WERI-Rb-1 (cell line): ENCODE results near the gene TMSB15B.
"Not testable (repeated sequence)": the region's sequence is repeated elsewhere in the genome, so short reads cannot be mapped to it uniquely, and the experiment has no call there.

Experiments used
- DNase-seq: peaks from one replicate; pipeline ENCODE4 v3.0.0-alpha.2; 2020
- H3K27ac ChIP-seq: fragments of 250-450 bp; sonication (Bioruptor Pico); 2 replicates; pipeline ENCODE4 v1.5.1; 2020; ENCODE audit warnings: mild to moderate bottlenecking, moderate library complexity
- H3K27me3 ChIP-seq: fragments of 250-450 bp; sonication (Bioruptor Pico); 2 replicates; pipeline ENCODE4 v1.5.1; 2021; ENCODE audit warnings: mild to moderate bottlenecking, low read depth, moderate library complexity; ENCODE audit not compliant: insufficient read depth, severe bottlenecking
- H3K36me3 ChIP-seq: fragments of 250-450 bp; sonication (Bioruptor Pico); 2 replicates; pipeline ENCODE4 v1.5.1; 2020; ENCODE audit warnings: mild to moderate bottlenecking, moderate library complexity
- H3K4me3 ChIP-seq: 2 replicates; pipeline ENCODE4 v1.5.1; 2011; ENCODE audit warnings: low read depth, mild to moderate bottlenecking, control low read depth, low read length
- H3K9me3 ChIP-seq: fragments of 250-450 bp; sonication (Bioruptor Pico); 2 replicates; pipeline ENCODE4 v1.5.1; 2021; ENCODE audit warnings: mild to moderate bottlenecking, moderate library complexity; ENCODE audit not compliant: severe bottlenecking
- CTCF ChIP-seq: IDR thresholded peaks from 2 replicates; pipeline ENCODE4 v1.5.1; 2011; ENCODE audit warnings: low read depth, mild to moderate bottlenecking, control low read depth, inconsistent platforms, low read length

TMSB15B gene

GRCh38 chrX:103953353-103953752 lies 9.1 kb upstream of the TMSB15B start:
- no peak for TF ChIP-seq CTCF
- H3K27ac ChIP-seq: no peak overlapping the region
- no peak for DNase-seq
- H3K9me3 ChIP-seq: no peaks in the 10 kb centered on the region
- no peak overlapping the region for H3K4me3 ChIP-seq
- no peaks in the 10 kb centered on the region for H3K27me3 ChIP-seq
- no peaks in the 10 kb centered on the region for H3K36me3 ChIP-seq

- no peaks in the 10 kb centered on the region for H3K36me3 ChIP-seq
- H3K4me3 ChIP-seq: no peak overlapping the region
- no peaks in the 10 kb centered on the region for H3K9me3 ChIP-seq
- DNase-seq: no peak
- TF ChIP-seq CTCF: no peak
- no peaks in the 10 kb centered on the region for H3K27me3 ChIP-seq
- no peak overlapping the region for H3K27ac ChIP-seq
Measured at GRCh38 chrX:103954259-103954658, 8.2 kb upstream of the TMSB15B start.

GRCh38 chrX:103960599-103960998 lies 1.8 kb upstream of the TMSB15B start:
- H3K27ac ChIP-seq, H3K9me3 ChIP-seq, H3K36me3 ChIP-seq, H3K27me3 ChIP-seq, DNase-seq, H3K4me3 ChIP-seq: not testable (repeated sequence)

- H3K27me3 ChIP-seq, H3K36me3 ChIP-seq, DNase-seq, H3K27ac ChIP-seq, H3K4me3 ChIP-seq, H3K9me3 ChIP-seq: not testable (repeated sequence)
Measured at GRCh38 chrX:103983508-103983907, 21.1 kb downstream of the TMSB15B start.

GRCh38 chrX:103999234-103999633 lies 36.8 kb downstream of the TMSB15B start:
- DNase-seq: no peak
- H3K27me3 ChIP-seq: peaks cover 79% of the 10 kb centered on the region
- no peak overlapping the region for H3K4me3 ChIP-seq
- no peak overlapping the region for H3K27ac ChIP-seq
- no peaks in the 10 kb centered on the region for H3K36me3 ChIP-seq
- H3K9me3 ChIP-seq: no peaks in the 10 kb centered on the region
- no peak for TF ChIP-seq CTCF

- no peaks in the 10 kb centered on the region for H3K9me3 ChIP-seq
Measured at GRCh38 chrX:104008831-104009230, 46.4 kb downstream of the TMSB15B start.

More at GRCh38 chrX:104008831-104009230, 46.4 kb downstream of the TMSB15B start:
- Histone ChIP-seq H3K27ac (no peak overlapping the region), H3K27me3 (peaks cover 62% of the 10 kb centered on the region), H3K36me3 (no peaks in the 10 kb centered on the region), H3K4me3 (no peak overlapping the region)
- DNase-seq: no peak
- TF ChIP-seq CTCF: no peak
